DMS 273 treated with DMSO at 0.1 percent for 48 hours (cell line): ENCODE data around the gene FSTL5.
"Not testable (repeated sequence)": the region's sequence is repeated elsewhere in the genome, so short reads cannot be mapped to it uniquely, and the experiment has no call there.

Experiments used
- DNase-seq: peaks from one replicate; lab custom pipeline; 2025; lab: John Stamatoyannopoulos, UW

The FSTL5 gene

DNA sequence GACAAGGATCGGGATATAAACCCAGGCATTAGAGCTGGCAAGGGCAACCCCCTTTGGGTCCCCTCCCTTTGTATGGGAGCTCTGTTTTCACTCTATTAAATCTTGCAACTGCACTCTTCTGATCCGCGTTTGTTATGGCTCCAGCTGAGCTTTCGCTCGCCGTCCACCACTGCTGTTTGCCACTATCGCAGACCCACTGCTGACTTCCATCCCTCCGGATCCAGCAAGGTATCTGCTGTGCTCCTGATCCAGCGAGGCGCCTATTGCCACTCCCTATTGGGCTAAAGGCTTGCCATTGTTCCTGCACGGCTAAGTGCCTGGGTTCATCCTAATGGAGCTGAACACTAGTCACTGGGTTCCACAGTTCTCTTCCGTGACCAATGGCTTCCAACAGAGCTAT lies 59.9 kb downstream of the FSTL5 start:
- DNase-seq, result not testable (repeated sequence)

DNA sequence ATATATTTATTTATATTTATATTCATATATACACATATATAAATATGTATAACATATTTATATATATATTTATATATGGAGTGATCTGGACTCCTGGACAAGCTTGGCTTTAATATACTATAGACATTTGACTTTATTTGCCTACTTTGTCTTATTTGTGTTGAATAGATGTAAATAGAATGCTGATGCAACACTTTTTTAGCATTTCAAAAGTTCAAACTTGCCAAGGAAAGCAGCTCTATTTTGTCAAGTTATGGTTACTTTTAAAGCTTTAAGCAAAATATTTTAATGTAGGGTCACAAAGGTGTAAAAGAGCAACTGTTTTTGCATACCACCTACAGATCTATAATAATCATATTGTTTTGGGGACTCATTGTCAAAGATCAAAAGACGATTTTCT lies 61.1 kb downstream of the FSTL5 start:
- DNase-seq, result no peak

DNA sequence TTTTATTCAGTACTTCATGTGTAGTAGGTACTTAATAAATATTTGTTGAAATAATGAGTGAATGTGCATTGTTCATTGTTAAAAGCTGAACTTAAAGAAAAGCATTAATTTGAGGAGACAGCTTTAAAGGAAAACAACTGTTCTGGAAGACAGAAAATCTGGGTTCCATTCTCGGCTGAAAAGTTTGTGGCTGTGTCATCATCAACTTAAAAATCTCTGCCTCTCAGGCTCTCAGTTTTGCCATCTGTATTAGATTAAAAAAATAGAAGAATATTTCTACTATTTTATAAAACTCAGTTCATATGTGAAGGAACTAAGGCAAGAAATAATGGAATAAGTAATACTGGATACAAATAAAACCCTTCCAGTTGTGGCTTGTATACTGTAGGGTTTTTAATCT lies 62.5 kb downstream of the FSTL5 start:
- no peak for DNase-seq

DNA sequence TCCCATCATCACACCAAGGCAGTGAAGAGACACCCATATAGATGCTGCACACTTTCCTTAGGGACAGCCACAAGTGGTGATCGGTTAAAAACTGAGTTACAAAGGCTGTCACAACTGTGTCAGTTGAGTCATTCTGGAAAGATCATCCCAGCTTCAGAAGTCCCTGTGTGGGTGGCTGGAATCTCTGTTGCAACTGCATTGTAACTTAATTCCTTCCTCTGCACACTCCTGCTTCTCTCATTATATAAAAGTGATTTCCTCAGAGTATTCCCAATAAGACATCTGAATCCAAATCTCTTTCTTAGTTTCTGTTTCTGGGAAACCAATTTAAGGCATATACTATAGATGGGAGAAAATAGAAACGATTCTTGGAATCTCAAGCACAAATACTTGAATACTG lies 88.1 kb downstream of the FSTL5 start:
- no peak for DNase-seq

DNA sequence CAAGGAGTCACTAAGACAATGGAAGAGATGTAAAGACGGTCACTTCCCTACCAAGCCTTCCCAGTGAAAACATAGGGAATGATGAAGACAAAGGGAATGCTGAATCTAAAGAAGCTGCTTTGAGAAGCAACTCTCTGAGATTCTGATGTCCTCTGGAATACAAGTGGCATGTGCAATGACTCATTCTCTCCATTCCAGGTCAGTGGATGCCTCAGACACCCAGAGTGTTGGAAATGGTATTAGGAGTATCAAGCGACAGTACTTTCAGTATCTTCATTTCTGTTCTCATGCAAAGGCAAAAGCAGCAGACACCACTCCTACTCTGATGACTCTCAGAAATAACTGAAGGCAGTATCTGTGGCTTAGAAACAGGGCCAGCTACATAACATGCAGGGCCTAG lies 102.6 kb downstream of the FSTL5 start:
- DNase-seq, result no peak

DNA sequence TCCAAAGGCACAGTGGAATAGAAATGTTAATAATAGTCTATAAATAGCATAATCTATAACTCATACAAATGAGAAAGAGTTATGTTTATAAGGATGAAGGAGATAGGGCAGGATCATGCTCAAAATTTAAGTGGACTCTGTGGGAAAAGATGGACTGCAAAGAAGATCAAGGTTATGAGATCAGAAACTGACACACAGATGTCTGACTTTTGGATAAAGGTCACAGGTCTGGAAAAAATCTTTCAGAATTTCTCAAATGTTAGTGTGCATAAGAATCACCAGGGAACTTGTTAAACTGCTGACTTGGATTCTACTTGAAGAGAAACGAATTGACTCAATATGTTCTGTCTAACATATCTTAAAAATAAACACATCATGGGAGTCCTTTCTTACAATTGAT lies 104.1 kb downstream of the FSTL5 start:
- DNase-seq, result no peak

DNA sequence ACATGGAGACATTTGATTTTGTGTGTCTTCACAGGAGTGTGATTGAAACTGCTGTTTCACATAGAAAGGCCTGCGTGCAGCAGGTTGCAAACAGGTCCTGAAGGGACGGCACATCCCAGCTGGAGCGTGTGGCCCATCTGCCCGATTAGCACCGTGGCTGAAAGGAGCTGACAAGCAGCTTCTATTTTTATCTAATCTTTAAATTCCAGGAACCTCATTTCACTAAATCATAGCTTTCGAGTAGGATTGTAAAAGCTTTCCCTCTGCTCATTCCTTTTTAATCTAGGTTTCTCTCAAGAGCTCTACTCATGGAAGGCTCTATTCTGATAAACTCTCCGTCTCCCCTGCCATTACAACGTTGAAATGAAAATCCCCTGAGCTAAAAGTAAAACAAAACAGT lies 106.8 kb downstream of the FSTL5 start:
- peak; percentile 55 for DNase-seq

DNA sequence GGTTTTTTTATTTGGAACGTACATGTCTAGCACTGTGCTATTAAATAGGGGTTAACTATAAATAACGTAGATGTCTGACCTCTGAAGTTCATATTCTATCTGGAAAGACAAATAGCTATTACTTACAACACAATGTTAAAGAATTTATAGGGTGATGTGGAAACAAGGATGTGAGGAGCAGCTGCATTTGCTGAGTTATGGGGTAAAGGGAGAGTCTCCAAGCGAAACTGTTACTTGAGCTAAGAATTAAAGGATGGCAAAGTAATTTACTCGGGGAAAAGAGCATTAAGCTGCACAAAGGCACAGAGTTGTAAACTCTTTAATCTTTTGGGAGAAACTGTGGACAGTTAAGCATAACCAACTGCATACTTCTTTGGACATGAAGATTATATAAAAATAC lies 117.7 kb downstream of the FSTL5 start:
- no peak for DNase-seq

DNA sequence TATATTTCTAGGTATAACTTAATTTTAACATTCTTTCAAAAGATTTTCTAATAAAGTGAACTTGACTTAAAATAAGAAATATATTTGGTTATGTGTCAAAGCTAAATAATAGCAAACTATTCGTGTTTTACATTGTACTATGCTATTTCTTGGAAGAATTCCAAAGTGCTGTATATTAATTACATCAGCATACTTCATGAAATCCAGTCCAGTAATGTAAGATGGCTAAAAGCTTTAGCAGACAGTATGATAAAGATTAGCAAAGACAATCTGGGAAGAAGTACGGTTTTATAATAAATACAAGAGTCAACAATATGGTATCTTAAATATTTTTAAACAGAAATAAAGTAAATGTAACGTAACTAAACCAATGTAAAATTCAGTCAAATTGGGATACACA lies 125.7 kb downstream of the FSTL5 start:
- no peak for DNase-seq

DNA sequence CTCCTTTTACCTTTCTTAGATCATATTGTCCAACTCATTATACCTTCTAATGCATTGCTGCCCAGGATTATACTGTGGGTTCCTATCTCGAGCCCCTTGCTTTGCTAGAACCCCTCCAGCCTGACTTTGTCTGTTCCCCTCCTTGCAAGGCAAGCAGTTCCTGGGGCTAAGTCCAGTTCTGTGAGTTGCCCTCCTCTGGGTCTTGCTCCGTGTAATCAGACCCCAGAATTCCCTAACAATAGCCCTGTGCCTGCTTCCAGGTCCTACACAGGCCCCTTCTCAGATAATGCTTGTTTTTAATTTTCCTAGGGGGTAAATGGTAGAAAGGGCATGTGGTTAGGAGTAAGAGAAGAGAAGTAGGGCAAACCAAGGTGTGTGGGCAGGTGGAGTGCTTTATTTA lies 145.9 kb downstream of the FSTL5 start:
- no peak for DNase-seq

DNA sequence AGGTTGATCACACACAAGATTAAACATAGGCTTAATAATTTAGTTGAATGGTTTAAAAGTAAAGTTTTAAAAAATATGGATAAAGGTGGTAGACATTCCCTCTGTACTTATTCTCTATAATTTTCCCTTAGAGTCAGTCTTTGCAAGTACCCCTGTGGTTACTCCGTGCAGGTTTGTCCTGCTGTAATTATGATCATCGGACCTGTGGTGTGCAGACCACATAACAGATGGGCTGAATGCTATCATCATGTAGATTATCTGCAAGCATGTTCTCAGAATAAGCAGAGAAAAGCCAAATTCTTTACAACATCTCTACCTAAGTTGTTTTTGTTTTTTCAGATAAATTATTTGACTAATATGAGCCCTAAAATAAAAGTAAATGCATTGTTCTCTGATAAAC lies 146.8 kb downstream of the FSTL5 start:
- DNase-seq, result peak; percentile 57

DNA sequence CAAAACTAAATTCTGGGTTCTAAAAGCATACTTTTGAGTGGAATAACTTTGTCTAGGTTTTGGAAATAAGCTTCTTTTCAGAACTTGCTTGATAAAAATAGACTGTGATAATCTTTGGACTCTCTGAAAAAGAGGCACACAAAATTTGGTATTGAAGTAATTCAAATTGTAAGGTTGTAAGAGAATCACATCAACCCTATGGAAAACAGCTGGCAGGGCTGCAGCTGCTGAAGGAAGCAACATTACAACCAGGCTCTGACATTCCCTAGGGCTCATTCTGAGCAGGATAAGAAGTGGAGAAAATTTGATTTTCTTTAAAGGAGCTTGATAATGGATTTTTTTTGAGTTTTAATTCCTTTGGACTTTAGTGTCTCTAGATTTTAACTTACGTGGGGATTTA lies 147.6 kb downstream of the FSTL5 start:
- DNase-seq, result no peak

DNA sequence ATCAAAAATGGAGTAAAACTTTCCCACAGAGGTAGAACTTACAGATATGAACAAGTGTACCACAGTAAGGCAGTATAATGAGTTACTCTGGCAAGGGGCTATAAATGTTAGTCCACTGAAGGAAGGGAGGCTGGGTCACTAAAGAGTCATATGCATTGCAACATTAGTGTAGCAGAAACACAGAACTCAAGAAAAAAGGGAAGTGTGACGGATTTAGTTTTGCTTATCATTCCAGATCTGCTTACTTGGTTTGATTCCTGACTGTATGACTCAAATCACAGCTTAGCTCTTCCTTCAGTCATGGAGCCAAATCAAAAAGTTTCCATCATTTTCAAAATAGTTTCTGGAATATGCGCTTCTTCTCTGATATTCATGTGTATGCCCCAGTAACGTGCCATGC lies 148.7 kb downstream of the FSTL5 start:
- no peak for DNase-seq

DNA sequence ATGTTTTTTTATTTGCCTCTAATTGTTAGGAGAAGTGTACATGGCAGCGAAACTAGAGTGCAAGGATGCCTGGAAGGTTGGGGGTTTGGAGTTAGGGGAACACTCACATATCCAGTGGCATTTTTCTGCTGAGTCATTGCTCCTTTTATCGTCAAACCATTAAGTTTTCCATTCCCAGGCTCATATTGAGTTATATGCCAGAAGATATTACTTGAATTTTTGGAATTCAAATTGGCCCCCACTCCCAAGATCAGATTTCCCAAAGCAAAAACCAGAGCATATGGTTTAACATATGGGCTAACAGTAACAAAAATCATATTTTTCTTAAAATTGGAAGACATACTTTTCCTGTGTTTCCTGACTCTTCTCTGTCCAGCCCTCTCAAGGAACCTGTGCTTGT lies 152.7 kb downstream of the FSTL5 start:
- peak; percentile 69 for DNase-seq

DNA sequence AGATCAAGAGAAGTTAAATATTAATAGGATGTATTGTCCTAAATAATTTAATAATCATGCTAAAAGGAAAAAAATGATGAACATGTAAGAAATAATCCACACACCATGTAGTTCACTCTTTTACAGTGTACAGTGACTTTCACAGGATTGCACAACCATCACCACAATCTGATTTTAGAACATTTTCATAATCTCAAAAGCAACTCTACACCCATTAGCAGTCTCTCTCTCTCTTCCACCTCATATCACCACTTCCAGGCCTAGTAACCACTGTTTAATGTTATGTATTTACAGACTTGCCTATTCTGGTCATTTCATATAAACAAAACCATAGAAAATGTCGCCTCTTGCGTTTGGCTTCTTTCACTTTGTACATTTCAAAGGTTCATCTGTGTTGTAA lies 153.4 kb downstream of the FSTL5 start:
- DNase-seq, result no peak

DNA sequence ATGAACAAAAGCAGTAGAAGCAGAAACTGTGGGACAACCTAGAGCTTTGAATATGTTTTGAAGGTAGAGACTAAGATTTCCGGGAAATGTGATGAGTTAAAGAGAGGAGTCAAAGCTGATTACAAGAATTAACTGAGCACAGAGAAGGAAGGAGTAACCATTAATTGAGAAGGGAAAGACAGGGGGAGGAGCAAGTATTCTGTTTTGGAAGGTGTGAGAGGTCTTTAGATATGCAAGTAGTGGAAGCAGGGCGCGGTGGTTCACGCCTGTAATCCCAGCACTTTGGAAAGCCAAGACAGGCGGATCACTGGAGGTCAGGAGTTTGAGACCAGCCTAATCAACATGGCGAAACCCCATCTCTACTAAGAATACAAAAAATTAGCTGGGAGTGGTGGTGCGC lies 171.5 kb downstream of the FSTL5 start:
- no peak for DNase-seq

DNA sequence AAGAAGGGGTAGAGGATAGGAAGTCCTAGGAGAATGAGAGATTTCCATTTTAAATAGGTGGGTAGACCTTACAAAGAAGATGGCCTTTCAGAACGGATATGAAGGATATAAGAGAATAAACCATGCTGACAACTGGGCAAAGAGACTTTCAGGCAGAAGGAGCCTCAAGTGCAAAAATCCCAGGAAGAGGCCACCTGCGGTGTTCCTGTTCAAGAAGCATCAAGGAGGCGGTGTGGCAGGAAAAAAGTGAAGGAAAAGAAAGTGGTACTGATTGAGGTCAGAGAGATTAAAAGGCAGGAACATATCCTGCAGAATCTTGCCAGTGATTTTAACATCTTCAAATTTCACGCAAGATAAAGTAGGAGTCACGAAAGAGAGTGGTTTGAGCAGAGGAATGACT lies 172.0 kb downstream of the FSTL5 start:
- no peak for DNase-seq

DNA sequence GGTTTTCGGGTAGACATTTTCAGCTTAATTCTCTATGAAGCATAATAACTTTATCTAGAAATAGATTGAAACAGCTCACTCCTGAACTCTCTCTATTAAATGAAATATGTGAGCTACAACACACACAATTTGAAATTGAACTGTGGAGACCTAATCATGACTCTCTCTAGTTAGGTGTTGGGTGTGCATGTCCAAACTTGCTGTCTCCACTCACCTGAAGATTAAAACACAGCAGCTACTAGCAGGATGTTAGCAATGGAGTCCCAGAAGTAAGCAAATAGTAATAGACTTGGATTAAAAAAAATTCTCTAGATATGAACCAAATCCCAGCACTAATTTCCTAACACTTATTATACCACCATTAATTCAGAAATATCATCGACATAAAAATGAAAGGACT lies 173.1 kb downstream of the FSTL5 start:
- no peak for DNase-seq

DNA sequence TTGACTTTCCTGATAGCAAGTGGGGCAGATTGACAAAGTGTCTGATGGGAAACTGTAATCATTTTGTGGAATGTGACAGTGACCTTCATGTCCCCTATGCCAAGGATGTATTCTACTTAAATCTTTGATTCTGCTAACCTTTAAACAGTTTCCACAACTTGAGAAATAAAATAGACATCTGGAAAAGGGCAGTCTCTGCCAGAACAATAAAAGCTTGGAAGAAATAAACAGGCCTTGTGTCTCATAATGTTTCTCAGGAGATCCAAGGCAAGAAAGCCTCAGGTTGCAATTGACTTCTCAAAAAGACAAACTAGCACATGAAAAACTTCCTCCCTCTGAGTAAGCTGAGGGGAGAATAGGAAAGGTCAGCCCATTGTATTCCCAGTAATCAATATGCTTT lies 174.9 kb downstream of the FSTL5 start:
- no peak for DNase-seq

DNA sequence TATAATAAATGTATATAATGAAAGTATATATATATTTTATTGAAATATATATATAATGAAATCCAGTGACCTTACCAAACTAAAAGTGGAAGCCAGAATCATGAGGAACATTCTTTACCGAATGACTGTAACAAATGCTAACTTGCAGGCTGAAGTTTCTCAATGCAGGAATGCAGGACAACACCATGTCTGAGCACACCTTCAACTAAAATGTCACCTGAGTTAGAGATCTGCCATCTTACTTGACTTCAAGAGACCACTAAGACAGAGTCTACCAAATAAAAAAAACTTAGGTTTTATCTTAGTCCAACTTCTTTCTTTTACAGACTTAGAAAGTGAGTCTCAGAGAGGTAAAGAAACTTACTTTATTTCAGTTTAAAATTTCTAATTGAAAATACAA lies 176.2 kb downstream of the FSTL5 start:
- no peak for DNase-seq

DNA sequence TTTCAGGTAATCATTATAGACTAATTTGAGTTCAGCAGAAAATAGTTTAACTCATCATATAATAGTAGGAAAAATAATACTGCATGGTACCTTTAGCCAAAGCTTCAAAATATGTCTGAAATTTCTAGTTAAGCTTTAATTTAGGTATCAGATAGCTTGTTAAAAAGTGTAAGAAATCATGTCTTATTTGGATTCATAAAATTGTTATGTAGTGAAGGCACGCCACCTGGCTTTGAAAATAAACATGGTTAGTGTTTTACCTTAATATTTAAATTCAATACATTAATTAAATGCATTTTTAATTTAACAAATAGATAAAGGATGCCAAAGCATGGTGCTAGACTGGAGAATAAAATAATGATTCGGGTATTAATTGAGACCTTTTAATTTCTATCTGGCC lies 211.4 kb downstream of the FSTL5 start:
- no peak for DNase-seq

DNA sequence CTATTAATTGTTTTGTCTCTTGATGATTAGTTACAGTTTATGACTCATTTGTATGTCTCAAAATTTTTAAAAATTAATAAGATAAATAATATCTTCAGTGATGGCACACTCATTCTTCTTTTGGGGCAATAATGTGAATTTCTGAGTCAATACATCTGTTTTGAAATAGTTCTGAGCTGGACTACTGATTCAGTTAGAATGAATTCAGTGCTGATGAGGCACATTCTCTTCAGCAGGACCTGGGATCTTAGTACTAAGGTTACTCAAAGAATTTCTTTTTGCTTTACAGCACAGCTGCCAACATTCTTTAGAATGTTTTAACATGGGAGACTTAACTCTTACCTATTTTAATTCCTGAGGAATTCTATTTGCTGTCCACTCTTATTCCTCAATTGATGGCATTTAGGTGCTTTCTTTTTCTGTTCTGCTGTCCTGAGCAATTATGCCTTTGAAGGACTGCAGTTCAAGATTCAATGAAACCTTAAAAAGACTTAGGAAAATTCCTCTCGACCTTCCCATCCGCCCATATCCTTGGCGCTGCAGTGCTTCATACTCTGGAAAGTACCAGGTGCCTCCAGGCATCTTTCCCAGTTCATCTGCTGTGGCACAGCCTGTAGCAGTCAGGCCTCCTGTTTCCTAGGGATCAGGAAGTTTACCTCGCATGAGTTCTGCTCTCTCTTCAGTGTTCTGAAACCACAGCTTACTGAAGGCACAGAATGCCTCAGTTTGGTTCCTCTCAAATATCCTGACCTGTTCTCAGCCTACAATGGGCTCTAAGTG lies 213.7 kb downstream of the FSTL5 start:
- DNase-seq, result no peak

DNA sequence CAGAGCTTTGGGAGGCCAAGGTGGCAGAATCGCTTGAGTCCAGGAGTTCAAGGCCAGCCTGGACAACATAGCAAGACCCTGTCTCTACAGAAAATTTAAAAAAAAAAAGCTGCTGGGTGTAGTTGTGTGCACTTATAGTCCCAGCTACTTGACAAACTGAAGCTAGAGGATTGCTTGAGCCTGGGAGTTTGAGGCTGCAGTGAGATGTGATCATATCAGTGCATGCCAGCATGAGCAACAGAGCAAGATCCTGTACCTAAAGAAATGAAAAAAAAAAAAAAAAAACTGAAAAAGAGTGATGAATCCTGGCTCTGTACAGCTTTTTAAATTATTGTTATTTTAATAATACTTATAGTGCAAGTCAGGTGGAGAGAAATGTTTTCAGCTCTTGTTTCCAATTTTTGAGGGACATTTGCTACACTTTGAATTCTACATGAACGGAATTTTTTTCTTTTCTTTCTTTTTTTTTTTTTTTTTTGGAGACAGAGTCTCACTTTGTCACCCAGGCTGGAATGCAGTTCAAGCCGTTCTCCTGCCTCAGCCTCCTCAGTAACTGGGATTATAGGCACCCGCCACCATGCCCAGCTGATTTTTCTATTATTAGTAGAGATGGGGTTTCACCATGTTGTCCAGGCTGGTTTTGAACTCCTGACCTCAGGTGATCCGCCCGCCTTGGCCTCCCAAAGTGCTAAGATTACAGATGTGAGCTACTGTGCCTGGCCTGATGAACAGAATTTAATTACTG lies 215.6 kb downstream of the FSTL5 start:
- no peak for DNase-seq

DNA sequence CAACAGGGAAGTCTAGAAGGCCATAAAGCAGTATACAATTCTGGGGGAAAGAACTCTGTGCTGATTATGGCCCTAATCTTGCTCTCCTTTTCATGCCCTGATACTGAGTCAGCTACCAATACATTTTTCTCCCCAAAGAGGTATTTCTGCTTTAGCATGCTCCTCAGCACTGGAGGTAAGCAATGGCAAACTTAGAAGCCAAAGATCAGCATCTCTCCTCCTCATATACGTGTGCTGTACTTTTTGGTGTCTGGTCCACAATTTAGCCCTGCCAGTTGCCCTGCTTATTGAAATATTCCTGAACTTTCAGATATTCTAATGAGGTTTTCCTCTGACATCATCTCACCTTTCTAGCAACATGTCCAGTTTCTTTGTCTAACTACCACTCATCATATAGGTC lies 226.2 kb downstream of the FSTL5 start:
- no peak for DNase-seq
